Chondrocyte (in vitro differentiated cells): Measurements from ENCODE around the gene FAT1. TPM values are rescaled to one million over a fixed set of nuclear protein-coding genes. Genes with fewer than 3 reads are reported as not detected.
"Not testable (repeated sequence)": the region's sequence is repeated elsewhere in the genome, so short reads cannot be mapped to it uniquely, and the experiment has no call there.

Source experiments
- DNase-seq: peaks from one replicate; pipeline ENCODE4 v3.0.0; 2021; ENCODE audit warnings: mixed read lengths, low spot score
- H3K27ac Mint-ChIP-seq: one replicate; pipeline ENCODE4 v1.8.0; 2021; ENCODE audit warnings: mild to moderate bottlenecking, moderate library complexity, mixed read lengths; ENCODE audit not compliant: unreplicated experiment
- H3K27me3 Mint-ChIP-seq: 2 replicates; pipeline ENCODE4 v1.8.0; 2021; ENCODE audit warnings: low read depth, mixed read lengths
- H3K36me3 Mint-ChIP-seq: 2 replicates; pipeline ENCODE4 v1.8.0; 2021; ENCODE audit warnings: low read depth, mixed read lengths
- H3K4me1 Mint-ChIP-seq: 2 replicates; pipeline ENCODE4 v1.8.0; 2021; ENCODE audit warnings: low read depth, mild to moderate bottlenecking, mixed read lengths
- H3K4me3 Mint-ChIP-seq: one replicate; pipeline ENCODE4 v1.8.0; 2021; ENCODE audit warnings: mild to moderate bottlenecking, moderate library complexity, mixed read lengths; ENCODE audit not compliant: unreplicated experiment
- H3K9me3 Mint-ChIP-seq: 2 replicates; pipeline ENCODE4 v1.8.0; 2021; ENCODE audit warnings: low read depth, mixed read lengths
- total RNA-seq: library from RNA; stranded (reverse); gene quantifications from 3 replicates; pipeline ENCODE4 v1.2.1, GENCODE V29; 2021
- TF ChIP-seq, protein P1 (sequence below): fragments of 200-600 bp; sonication (generic); IDR thresholded peaks from 2 replicates; pipeline ENCODE4 v1.5.0; 2021; ENCODE audit warnings: antibody characterized with exemption, mild to moderate bottlenecking, moderate library complexity

FAT1 gene
- total RNA-seq, 1 donor from 2014 or later, result 671 TPM

DNA sequence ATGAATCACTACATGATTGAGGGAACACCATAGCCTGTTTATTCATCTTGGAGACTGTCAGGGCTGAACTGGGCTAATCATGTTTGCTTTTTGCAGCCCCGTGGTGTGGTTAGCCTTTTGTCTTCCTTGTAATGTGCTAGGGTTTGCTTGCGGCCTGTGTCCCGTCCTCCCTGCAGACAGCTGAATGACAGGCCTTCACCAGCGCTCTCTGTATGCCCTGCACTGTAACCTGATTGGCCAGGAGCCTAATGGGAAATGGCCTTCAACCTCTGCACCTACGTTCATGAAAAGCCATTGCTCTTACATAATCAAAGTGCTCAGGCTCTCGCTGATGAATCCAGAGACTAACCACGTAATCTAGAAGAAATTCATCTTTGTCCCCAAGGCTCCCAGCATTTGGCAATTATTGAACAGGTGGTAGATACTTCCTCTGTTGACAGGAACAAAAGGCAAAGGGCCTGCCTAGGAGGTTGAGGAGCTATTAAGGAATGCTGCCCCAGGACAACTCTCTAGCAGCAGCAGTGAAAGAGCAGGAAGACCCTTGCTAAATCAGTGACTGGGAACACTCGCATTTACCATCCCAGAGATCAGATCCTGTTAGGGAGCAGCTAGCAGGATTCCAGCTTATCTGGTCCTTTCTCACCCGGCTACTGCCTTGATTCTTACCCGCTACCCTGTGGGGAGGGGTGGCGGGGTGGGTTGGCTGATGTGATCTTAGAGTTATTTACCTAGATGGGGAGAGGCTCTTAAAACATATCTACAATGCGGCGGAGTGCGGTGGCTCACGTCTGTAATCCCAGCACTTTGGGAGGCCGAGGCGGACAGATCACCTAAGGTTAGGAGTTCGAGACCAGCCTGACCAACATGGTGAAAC is 42.3 kb upstream of the FAT1 start:
- TF ChIP-seq, protein P1, sequence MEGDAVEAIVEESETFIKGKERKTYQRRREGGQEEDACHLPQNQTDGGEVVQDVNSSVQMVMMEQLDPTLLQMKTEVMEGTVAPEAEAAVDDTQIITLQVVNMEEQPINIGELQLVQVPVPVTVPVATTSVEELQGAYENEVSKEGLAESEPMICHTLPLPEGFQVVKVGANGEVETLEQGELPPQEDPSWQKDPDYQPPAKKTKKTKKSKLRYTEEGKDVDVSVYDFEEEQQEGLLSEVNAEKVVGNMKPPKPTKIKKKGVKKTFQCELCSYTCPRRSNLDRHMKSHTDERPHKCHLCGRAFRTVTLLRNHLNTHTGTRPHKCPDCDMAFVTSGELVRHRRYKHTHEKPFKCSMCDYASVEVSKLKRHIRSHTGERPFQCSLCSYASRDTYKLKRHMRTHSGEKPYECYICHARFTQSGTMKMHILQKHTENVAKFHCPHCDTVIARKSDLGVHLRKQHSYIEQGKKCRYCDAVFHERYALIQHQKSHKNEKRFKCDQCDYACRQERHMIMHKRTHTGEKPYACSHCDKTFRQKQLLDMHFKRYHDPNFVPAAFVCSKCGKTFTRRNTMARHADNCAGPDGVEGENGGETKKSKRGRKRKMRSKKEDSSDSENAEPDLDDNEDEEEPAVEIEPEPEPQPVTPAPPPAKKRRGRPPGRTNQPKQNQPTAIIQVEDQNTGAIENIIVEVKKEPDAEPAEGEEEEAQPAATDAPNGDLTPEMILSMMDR, result no peak
- no peaks in the 10 kb centered on the region for H3K36me3 Mint-ChIP-seq
- no peak for DNase-seq
- no peak overlapping the region for H3K27ac Mint-ChIP-seq
- peaks cover 5% of the 10 kb centered on the region for H3K9me3 Mint-ChIP-seq
- H3K4me1 Mint-ChIP-seq, result peaks cover 19% of the 10 kb centered on the region
- H3K27me3 Mint-ChIP-seq, result no peaks in the 10 kb centered on the region
- H3K4me3 Mint-ChIP-seq, result no peak overlapping the region

DNA sequence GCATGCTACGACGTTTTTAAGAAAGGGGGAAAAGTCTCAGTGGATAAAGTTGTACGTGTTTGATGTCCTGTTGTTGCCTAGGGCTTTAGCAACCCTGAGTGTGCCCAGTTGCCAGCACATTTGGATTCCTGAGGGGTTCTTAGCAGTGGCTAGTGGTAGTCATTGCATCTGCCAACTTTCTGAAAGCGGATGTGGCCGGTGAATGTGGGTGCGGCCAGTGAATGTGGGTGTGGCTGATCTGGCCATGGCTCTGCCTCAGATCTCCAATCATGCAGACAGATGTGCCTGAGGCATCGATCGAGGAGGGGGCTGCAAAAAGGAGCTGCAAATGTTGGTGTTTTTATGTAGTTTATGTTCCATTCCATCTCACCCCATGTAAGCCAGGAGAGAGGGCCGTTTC is 41.5 kb upstream of the FAT1 start:
- H3K27ac Mint-ChIP-seq, result no peak overlapping the region
- H3K4me1 Mint-ChIP-seq, result peaks cover 21% of the 10 kb centered on the region
- TF ChIP-seq, protein P1, result no peak
- DNase-seq, result no peak
- H3K9me3 Mint-ChIP-seq, result peaks cover 2% of the 10 kb centered on the region
- no peak overlapping the region for H3K4me3 Mint-ChIP-seq
- no peaks in the 10 kb centered on the region for H3K36me3 Mint-ChIP-seq
- H3K27me3 Mint-ChIP-seq, result no peaks in the 10 kb centered on the region

DNA sequence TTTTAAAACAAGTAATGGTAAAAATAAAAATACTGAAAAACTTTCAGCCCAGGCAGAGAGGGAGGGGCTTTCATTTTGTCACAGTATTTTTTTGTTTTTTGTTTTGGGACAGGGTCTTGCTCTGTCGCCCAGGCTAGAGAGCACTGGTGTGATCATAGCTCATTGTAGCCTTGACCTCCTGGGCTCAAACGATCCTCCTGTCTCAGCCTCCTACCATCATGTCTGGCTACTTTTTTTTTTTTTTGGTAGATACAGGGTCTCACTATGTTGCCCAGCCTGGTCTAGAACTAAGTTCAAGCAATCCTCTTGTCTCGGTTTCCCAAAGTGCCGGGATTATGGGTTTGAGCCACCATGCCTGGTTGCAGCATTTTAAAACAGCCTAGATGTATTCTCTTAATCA is 40.8 kb upstream of the FAT1 start:
- TF ChIP-seq, protein P1, result no peak
- H3K4me3 Mint-ChIP-seq, result no peak overlapping the region
- DNase-seq, result no peak
- peak overlapping the region; percentile 14 for H3K27ac Mint-ChIP-seq
- no peaks in the 10 kb centered on the region for H3K27me3 Mint-ChIP-seq
- H3K36me3 Mint-ChIP-seq, result no peaks in the 10 kb centered on the region
- H3K9me3 Mint-ChIP-seq, result no peaks in the 10 kb centered on the region
- peaks cover 21% of the 10 kb centered on the region for H3K4me1 Mint-ChIP-seq

DNA sequence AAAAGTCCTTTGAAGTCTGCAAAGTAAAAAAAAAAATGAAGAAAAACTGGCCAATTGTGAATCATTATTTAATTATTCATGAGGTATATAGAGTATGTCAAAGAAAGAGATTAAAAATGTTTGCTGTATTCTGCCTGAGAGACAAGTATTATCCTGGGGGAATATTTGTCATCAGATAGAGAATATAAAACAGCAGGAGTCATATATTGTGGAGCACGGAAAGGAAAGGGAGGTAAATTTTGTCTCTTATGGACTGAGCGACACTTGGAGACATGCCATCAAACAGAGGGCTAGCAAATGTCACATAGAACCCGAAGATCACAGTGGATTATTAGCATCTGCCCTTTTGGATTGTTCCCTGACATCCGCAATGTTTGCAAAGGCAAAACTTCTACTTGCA is 39.2 kb upstream of the FAT1 start:
- DNase-seq, result no peak
- H3K27ac Mint-ChIP-seq, result no peak overlapping the region
- H3K4me3 Mint-ChIP-seq, result no peak overlapping the region
- H3K4me1 Mint-ChIP-seq, result peaks cover 21% of the 10 kb centered on the region
- TF ChIP-seq, protein P1, result no peak
- H3K36me3 Mint-ChIP-seq, result no peaks in the 10 kb centered on the region
- H3K27me3 Mint-ChIP-seq, result no peaks in the 10 kb centered on the region
- H3K9me3 Mint-ChIP-seq, result no peaks in the 10 kb centered on the region

DNA sequence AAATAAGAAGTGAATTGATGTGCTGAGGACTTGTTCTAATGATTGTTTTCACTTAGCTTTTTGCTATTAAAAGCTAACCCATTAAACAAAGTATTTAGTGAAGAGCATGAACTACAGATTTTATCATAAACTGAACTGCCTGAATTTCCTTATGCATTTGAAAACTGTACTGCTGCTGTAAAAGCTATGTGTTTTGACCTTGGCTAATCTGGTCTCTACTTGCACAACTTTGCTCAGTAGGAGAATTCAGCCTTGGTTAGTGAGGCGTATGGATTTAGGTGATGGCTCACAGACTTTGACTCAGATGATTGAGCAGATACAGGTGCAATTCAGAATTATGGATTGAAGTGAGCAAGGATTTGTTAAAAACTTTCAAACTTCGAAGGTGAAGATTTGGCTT is 38.7 kb upstream of the FAT1 start:
- Mint-ChIP-seq H3K4me1 (peaks cover 21% of the 10 kb centered on the region), H3K9me3 (no peaks in the 10 kb centered on the region), H3K27ac (no peak overlapping the region), H3K36me3 (no peaks in the 10 kb centered on the region), H3K4me3 (no peak overlapping the region), H3K27me3 (no peaks in the 10 kb centered on the region)
- no peak for DNase-seq
- TF ChIP-seq, protein P1, result no peak

DNA sequence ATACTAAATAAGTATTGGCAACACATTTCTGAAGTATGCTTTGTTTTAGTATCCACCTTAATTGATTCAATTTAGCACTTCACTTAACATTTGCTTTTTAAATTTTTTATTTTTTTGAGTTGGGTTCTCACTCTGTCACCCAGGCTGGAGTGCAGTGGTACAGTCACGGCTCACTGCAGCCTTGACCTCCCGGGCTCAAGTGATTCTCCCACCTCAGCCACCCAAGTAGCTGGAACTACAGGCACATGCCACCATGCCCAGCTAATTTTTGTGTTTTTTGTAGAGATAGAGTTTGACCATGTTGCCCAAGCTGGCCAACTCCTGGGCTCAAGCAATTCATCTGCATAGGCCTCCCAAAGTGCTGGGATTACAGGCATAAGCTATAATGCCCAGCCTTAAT is 38.3 kb upstream of the FAT1 start:
- not testable (repeated sequence) for H3K9me3 Mint-ChIP-seq, H3K4me3 Mint-ChIP-seq, H3K27ac Mint-ChIP-seq, H3K36me3 Mint-ChIP-seq, H3K27me3 Mint-ChIP-seq, DNase-seq
- peaks cover 21% of the 10 kb centered on the region for H3K4me1 Mint-ChIP-seq
